OCI-LY7 (cell line): ENCODE data around the gene SFT2D1. TPM values are rescaled to one million over a fixed set of nuclear protein-coding genes. Genes with fewer than 3 reads are reported as not detected.

Source experiments
- BruUV-seq: library from RNA; stranded (reverse); fragments of 400-500 nt; replicated peaks from 2 replicates; lab custom pipeline; 2021; lab: Mats Ljungman, UMichigan
- CTCF ChIA-PET: fragments of 300-600 bp; sonication (Branson Sonifier 250); formaldehyde crosslinking; loops from one replicate; lab custom pipeline; 2022; ENCODE audit warnings: antibody characterized with exemption; ENCODE audit not compliant: unreplicated experiment; lab: Charles Lee
- POLR2A ChIA-PET: fragments of 300-600 bp; sonication (Branson Sonifier 250); formaldehyde crosslinking; loops from one replicate; lab custom pipeline; 2022; ENCODE audit warnings: antibody characterized with exemption; lab: Charles Lee
- DNase-seq: peaks from one replicate; pipeline ENCODE4 v3.0.0-alpha.2; 2015; ENCODE audit warnings: low spot score
- H2AFZ ChIP-seq: fragments of 200-600 bp; sonication (generic), shearing (Covaris generic); 2 replicates; pipeline ENCODE4 v1.6.1; 2014; ENCODE audit warnings: mild to moderate bottlenecking, antibody characterized with exemption, low read length, moderate library complexity
- H3K27ac ChIP-seq: fragments of 200-600 bp; sonication (generic); 2 replicates; pipeline ENCODE4 v1.5.1; 2014; ENCODE audit warnings: mixed run types, low read depth, mild to moderate bottlenecking, moderate library complexity, low read length, inconsistent platforms; ENCODE audit not compliant: poor library complexity, severe bottlenecking
- H3K36me3 ChIP-seq: fragments of 200-600 bp; sonication (generic); 2 replicates; pipeline ENCODE4 v1.6.1; 2014; ENCODE audit warnings: mild to moderate bottlenecking, antibody characterized with exemption, low read length, moderate library complexity, mixed read lengths; ENCODE audit not compliant: insufficient read depth
- H3K4me1 ChIP-seq: fragments of 200-600 bp; sonication (generic); 2 replicates; pipeline ENCODE4 v1.5.1; 2014; ENCODE audit warnings: mild to moderate bottlenecking, low read length; ENCODE audit not compliant: insufficient read depth, poor library complexity, severe bottlenecking
- H3K4me2 ChIP-seq: fragments of 200-600 bp; sonication (generic); 2 replicates; pipeline ENCODE4 v1.6.1; 2014; ENCODE audit warnings: mild to moderate bottlenecking, low read length
- H3K4me3 ChIP-seq: fragments of 200-600 bp; sonication (generic); 2 replicates; pipeline ENCODE4 v1.5.1; 2014; ENCODE audit warnings: mild to moderate bottlenecking, low read depth, low read length; ENCODE audit not compliant: poor library complexity, severe bottlenecking
- H3K79me2 ChIP-seq: fragments of 200-600 bp; sonication (generic); 2 replicates; pipeline ENCODE4 v1.6.1; 2016; ENCODE audit warnings: low read depth, mild to moderate bottlenecking, low read length, moderate library complexity, mixed read lengths; ENCODE audit not compliant: insufficient read depth
- H3K9me2 ChIP-seq: fragments of 200-600 bp; sonication (generic); 2 replicates; pipeline ENCODE4 v1.6.1; 2016; ENCODE audit warnings: mild to moderate bottlenecking, low read length, mixed read lengths; ENCODE audit not compliant: insufficient read depth
- H3K9me3 ChIP-seq: fragments of 200-600 bp; sonication (generic); 2 replicates; pipeline ENCODE4 v1.6.1; 2014; ENCODE audit warnings: mild to moderate bottlenecking, mixed run types, low read length, mixed read lengths
- H4K20me1 ChIP-seq: fragments of 200-600 bp; sonication (generic); 2 replicates; pipeline ENCODE4 v1.6.1; 2014; ENCODE audit warnings: mild to moderate bottlenecking, antibody characterized with exemption, low read length, moderate library complexity, mixed read lengths; ENCODE audit not compliant: insufficient read depth
- CTCF ChIP-seq: fragments of 200-600 bp; sonication (generic); conservative IDR thresholded peaks from 2 replicates; pipeline ENCODE4 v1.5.1; 2014; ENCODE audit warnings: mild to moderate bottlenecking, antibody characterized with exemption, low read length, moderate library complexity, mixed read lengths
- EZH2phosphoT487 ChIP-seq: fragments of 200-600 bp; sonication (generic); IDR thresholded peaks from 2 replicates; pipeline ENCODE4 v1.6.1; 2018; ENCODE audit warnings: low read depth, borderline replicate concordance, mild to moderate bottlenecking, mixed run types, antibody characterized with exemption, low read length, moderate library complexity, mixed read lengths
- intact Hi-C: fragments of 100-400 bp; cut with micrococcal nuclease; formaldehyde crosslinking; loops from one replicate; pipeline ENCODE4 v1.10.0; 2022; ENCODE audit not compliant: unreplicated experiment
- total RNA-seq, 2 experiments: library from RNA; depleted of rRNA in 1 of 2; stranded (reverse); fragments of >200 nt in 1 of 2; shearing (Covaris generic) in 1 of 2; gene quantifications; 2 replicates each; pipeline ENCODE4 v1.2.3, GENCODE V29; 2014 to 2022

Gene SFT2D1
- total RNA-seq, 2 experiments from 2014 or later, result 43.4 to 63.9 TPM

- Histone ChIP-seq H3K27ac (no peak overlapping the region), H2AFZ (peak overlapping the region; percentile 83), H3K4me2 (peak overlapping the region; percentile 100), H3K9me2 (no peaks in the 10 kb centered on the region), H3K4me3 (peak overlapping the region; percentile 85), H3K4me1 (peaks cover 12% of the 10 kb centered on the region), H3K79me2 (peaks cover 16% of the 10 kb centered on the region; the same call in 1 of the 2 replicates), H3K9me3 (no peaks in the 10 kb centered on the region), H4K20me1 (0 out of 2 replicates have a peak, but pooled peaks cover 4% of the 10 kb centered on the region), H3K36me3 (no peaks in the 10 kb centered on the region)
- no peak for TF ChIP-seq CTCF
- no peak for TF ChIP-seq EZH2phosphoT487
- intact Hi-C loops, result loop anchor here (5.0 kb wide), 2 partner anchors 205 to 225 kb away; no protein-coding TSS in a partner anchor
- no peak for DNase-seq
- POLR2A ChIA-PET, result no interaction called here
- no TSS peak for BruUV-seq
- CTCF ChIA-PET, result no interaction called here
Measured at GRCh38 chr6:166382500-166382932, 40.2 kb upstream of the SFT2D1 start.

- no peaks in the 10 kb centered on the region for H3K9me3 ChIP-seq
- 0 out of 2 replicates have a peak, but pooled peaks cover 4% of the 10 kb centered on the region for H4K20me1 ChIP-seq
- H3K9me2 ChIP-seq, result no peaks in the 10 kb centered on the region
- POLR2A ChIA-PET, result interaction anchor here (0.5 to 1.9 kb wide), 11 partner anchors 8 to 184 kb away, joined by 3 to 11 read pairs (median 4); no protein-coding TSS in a partner anchor
- peak overlapping the region; percentile 100 for H3K4me2 ChIP-seq
- DNase-seq, result peak; percentile 74
- TF ChIP-seq EZH2phosphoT487 (no peak), CTCF (peak; percentile 89)
- CTCF ChIA-PET, result interaction anchor here (0.7 to 1.6 kb wide), 4 partner anchors 22 to 71 kb away, joined by 3 to 7 read pairs (median 3); no protein-coding TSS in a partner anchor
- intact Hi-C loops, result loop anchor here (1.0 to 5.0 kb wide), 3 partner anchors 107 to 225 kb away; no protein-coding TSS in a partner anchor
- H3K79me2 ChIP-seq, result peaks cover 16% of the 10 kb centered on the region; the same call in 1 of the 2 replicates
- peak overlapping the region; percentile 83 for H2AFZ ChIP-seq
- no peak overlapping the region for H3K27ac ChIP-seq
- BruUV-seq, result no TSS peak
- H3K4me3 ChIP-seq, result peak overlapping the region; percentile 85
- no peaks in the 10 kb centered on the region for H3K36me3 ChIP-seq
- peaks cover 12% of the 10 kb centered on the region for H3K4me1 ChIP-seq
Measured at GRCh38 chr6:166381733-166382499, 39.6 kb upstream of the SFT2D1 start.
